ENCODE measurements around the gene SGPP2. TPM values are rescaled to one million over a fixed set of nuclear protein-coding genes. Genes with fewer than 3 reads are reported as not detected.

The SGPP2 gene
- total RNA-seq, 3 donors from 2014 or later = 7.2 to 13.2 (median 7.4) TPM

Other genes with a start within 250 kb of the SGPP2 start
- gene PAX3, start 125.5 kb upstream of the SGPP2 start, total RNA-seq = not detected
- gene FARSB, start 231.5 kb downstream of the SGPP2 start, total RNA-seq = 10 to 100 TPM; 67.3 to 73.2 (median 72.1) TPM
- gene MOGAT1, start 247.1 kb downstream of the SGPP2 start, total RNA-seq = not detected

Measured in activated T-cell treated with anti-CD3 and anti-CD28 coated beads, Interleukin-2, amount 50 U/mL, for 4 hours (primary cell).